Prostate gland (tissue), 2 donors: ENCODE measurements around the gene SNX32.

Experiments used
- CTCF ChIP-seq, 4 experiments: fragments of 200-600 bp in 2 of 4; fragments of 450-650 bp in 2 of 4; sonication (generic) in 2 of 4; IDR thresholded peaks; 1 replicate in 3 of 4; 2 replicates in 1 of 4; pipeline ENCODE4 v1.5.1; 2016 to 2019; ENCODE audit warnings: antibody characterized with exemption in 4 of 4, mild to moderate bottlenecking in 2 of 4, moderate library complexity in 2 of 4
- POLR2A ChIP-seq: fragments of 450-650 bp; IDR thresholded peaks from one replicate; pipeline ENCODE4 v1.6.1; 2016; ENCODE audit warnings: antibody characterized with exemption, mild to moderate bottlenecking

DNA sequence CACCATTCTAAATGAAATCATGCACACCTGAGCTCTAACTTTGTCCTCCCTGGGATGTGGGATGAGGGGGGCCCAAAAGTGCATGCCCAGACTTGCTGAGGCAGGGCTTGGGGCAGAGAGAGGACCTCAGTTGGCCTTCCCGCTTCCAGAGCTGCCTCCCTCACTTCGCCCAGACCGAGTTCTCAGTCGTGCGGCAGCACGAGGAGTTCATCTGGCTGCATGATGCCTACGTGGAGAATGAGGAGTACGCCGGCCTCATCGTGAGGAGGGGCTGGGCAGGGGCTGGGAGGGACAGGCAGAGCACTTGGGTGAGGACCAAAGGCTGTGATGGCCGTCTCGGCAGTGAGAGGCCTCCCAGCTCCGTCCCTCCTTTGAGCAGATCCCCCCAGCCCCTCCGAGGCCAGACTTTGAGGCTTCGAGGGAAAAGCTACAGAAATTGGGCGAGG lies 16.0 kb downstream of the SNX32 start:
- TF ChIP-seq CTCF (IDR thresholded peaks at IDR 0.05) (no peak), POLR2A (no peak)
